NCI-H510A treated with DMSO at 0.1 percent for 48 hours (cell line): Measurements from ENCODE around the gene CDK2.
"Not testable (repeated sequence)": the region's sequence is repeated elsewhere in the genome, so short reads cannot be mapped to it uniquely, and the experiment has no call there.

Experiments used
- DNase-seq: peaks from one replicate; lab custom pipeline; 2025; lab: John Stamatoyannopoulos, UW

CDK2 gene

DNA sequence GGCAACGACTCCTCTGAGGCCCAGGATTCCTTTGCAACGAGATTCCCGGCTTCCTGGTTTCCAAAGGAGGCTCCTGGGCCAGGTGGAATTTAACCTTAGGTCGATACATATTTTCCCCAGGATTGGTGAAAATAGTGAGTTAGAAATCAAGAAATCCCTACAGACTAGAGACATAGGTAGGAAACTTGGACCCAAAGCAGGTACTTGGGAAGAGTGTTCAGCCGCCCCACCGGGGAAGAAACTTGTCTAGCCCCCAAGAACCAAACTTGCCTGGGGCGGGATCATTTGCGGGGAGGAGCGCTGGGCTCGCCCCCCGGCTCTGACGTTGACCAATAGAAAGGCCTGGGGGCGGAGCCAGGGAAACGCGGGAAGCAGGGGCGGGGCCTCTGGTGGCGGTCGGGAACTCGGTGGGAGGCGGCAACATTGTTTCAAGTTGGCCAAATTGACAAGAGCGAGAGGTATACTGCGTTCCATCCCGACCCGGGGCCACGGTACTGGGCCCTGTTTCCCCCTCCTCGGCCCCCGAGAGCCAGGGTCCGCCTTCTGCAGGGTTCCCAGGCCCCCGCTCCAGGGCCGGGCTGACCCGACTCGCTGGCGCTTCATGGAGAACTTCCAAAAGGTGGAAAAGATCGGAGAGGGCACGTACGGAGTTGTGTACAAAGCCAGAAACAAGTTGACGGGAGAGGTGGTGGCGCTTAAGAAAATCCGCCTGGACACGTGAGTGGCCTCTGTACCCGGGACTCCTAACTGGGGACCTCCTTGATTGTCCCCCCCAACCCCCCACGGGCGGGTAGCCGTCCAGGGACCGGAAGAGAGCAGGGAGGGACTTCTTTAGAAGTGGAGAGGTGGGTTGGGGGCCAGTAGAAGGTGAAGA lies at the start of gene CDK2:
TSS of gene CDK2 (plus strand) at position 423 of the 874 bp plus-strand sequence. CDS start at position 602, 179 bp downstream.
- DNase-seq, result peak; percentile 94

DNA sequence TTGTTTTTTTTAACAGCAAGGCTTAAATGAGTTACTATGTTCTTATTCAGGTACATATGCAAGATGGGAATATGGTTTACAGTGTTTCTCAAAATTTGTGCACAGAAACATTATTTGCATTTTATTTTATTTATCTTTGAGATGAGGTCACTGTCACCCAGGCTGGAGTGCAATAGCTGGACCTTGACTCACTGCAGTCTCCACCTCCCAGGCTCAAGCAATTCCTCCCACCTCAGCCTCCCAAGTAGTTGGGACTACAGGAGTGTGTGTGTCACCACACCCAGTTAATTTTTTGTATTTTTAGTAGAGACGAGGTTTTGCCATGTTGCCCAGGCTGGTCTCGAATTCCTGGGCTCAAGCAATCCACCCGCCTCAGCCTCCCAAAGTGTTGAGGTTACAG lies 47.6 kb upstream of the CDK2 start:
- not testable (repeated sequence) for DNase-seq

DNA sequence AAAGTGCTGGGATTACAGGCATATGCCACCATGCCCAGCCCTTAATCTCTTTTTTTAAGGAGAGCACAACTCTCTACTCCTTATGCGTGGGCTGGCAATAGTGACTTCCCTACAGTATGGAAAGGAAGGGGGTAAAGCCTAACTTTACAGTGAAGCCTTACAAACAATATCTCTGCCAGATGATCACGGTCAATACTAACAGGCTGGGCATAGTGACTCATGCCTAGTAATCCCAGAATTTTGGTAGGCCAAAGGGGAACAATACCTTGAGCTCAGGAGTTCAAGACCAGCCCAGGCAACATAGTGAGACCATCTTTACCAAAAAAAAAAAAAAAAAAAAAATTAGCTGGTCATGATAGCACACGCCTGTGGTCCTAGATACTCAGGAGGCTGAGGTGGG lies 44.5 kb upstream of the CDK2 start:
- DNase-seq, result no peak

DNA sequence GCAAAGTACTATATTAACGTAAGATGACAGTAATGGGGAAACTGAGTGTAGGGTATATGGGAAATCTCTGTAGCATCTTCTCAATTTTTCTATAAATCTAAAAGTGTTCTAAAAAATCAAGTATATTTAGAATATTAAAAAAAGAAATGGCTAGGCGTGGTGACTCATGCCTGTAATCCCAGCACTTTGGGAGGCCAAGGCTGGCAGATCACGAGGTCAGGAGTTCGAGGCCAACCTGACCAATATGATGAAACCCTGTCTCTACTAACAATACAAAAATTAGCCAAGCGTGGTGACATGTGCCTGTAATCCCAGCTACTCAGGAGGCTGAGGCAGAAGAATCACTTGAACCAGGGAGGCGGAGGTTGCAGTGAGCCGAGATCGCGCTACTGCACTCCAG lies 43.0 kb upstream of the CDK2 start:
- not testable (repeated sequence) for DNase-seq

DNA sequence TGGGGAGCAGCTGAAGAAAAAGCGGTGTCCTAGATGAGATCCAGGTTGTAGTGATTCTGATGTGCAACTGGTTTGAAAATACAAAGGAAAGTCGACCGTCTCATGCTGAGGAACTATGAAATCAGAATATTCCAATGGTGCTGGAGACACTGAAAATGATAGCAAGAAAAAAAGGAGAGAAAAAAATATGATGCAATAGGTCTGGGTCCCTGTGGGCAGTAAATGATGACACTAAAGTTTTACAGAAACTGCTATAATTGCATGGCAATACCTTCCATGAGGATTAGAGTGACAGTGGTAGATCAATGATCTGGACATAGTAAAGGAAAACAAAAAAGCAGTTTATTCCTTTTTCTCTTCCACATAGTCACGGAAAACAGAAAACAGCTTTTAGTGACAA lies 41.3 kb upstream of the CDK2 start:
- DNase-seq, result no peak

DNA sequence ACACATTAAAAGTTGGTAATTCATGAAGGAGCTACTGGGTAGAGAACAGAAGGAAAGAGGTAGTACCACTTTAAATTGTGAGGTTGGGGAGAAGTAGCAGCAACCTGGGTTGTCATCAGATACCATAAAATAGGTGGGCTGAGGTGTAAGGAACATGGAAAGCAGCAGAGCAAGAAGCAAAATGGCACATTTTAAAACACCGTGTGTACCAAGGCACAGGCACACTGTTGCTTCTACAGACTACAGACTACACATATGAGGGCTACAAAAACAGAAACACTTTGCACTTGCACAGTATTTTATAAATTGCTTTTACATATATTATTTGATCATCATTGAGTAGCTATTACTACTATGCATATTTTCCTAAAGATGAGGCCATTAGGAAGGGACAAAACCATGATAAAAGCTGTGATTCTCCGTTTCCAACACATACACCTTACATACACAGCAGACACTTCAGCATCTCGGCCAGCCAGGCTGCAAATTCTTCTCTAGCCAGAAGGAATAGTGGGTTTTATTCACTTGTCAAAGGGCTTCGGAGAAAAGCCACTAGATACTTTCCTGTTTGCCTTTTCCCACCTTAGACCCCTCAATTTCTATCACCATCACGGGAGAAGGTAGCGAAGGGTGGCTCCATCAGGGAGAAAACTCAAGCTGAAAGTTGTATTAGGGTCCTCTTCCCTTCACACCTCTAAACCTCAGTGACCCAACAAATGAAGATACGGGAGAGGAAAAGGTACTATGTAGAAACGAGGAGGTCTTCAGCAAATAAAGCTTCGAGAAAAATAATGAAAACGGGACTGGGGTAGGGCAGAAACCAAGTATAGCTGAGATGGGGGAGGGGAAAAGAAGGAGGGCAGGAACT lies 40.5 kb upstream of the CDK2 start:
- no peak for DNase-seq

DNA sequence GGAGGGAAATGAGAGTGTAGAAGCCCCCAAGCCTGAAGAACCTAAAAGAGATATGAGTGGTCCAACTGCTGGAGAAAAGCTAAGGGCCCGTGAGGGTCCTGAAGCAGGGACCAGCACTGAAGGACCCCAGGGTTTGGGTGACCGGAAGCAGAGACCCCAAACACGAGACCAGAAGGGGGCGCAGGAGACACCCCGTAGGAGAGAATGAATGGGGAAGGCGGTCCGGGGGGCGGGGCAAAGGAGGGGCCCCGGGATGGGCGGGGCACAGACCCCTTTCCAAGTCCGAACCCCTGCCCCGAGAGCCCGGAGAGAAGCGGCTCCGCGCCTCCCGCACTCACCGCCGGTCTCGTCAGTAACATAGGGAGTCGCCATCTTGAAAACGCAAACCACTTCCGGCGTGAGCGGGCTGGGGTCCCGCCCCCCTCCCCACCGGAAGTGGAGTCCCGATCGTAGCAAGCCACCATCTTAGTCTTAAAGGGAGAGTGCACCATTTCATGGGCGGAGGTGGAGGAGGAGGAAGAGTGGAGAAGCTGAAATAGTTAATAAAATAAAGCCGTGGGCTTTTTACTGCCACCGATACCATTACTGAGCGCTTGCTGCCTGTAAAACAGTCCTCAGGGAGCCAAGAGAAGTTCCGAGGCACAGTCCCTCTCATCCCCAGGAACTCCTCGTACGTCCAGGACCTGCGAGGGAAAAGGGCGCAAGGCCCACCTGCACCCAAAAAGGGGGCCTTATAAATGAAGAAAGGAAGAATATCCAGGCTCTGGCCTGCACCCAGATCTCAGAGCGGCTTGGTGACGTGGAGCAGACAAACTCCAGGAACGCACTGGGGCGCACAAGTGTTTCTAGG lies 39.7 kb upstream of the CDK2 start:
- DNase-seq, result peak; percentile 93

DNA sequence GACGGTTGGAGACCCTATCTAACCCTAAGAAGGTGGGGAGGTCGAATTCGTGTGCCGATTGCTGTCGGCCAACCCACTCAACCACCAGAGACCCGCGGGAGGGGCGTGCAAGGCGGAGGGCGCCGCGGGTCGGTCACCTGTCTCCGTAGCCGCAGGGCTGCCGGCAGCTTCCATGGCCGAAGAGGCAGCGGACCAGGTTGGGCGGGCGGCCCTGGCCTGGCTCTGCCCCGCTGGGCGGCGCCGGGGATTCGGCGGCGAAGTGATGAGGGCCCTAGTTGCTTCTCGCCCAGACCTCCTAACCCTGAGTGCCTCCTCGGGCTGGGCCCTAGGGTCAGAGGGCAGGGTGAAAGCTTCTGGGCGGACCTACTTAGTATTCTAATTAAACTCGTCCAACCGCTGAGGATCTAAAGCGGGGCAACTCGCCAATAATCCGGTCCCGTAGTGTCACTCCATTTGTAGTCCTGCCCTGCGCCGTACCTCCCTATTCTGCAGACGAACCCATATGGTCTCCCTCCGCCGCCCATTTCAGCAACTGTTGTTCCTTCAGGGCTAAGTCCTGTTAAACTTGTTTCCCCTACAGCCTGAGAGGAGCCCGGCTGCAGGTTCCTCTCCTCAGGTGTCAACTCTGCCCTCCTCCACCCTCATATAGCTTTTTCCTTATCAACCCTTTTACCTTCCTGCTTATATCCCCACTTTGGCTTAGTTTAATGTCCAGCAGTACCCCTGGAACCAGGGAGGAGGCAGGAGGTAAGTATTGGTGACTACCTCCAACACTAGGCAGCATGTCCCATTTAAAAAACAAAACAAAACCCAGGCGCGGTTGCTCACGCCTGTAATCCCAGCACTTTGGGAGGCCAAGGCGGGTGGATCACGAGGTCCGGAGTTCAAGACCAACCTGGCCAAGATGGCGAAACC lies 38.8 kb upstream of the CDK2 start, which contains the start of gene PYM1:
TSS of gene PYM1 (minus strand) at position 307 of the 915 bp plus-strand sequence. CDS start at position 174, 133 bp downstream.
- peak; percentile 74 for DNase-seq

DNA sequence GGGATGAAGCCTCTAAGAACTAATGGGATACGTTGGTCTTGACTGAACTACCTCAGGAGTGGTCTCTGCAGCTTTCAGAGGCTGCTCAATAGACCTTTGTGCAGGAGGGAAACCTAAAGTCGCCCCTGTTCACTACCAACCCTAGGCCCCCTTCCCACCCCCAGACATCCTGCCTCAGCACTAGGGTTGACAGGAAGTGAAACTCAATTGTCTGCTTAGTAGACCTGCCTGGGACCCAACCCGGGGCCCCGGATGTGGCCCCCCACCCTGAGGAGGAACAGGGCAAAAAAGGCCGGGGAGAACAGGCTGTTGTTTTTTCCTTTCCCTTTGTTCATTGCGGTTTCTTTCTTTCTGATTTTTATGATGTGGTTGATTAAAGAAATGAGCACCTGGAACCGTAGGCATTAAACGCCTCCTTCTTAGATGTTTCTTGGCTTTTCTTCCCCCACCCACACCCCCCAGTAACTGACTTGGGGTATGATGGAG lies 37.3 kb upstream of the CDK2 start:
- no peak for DNase-seq

DNA sequence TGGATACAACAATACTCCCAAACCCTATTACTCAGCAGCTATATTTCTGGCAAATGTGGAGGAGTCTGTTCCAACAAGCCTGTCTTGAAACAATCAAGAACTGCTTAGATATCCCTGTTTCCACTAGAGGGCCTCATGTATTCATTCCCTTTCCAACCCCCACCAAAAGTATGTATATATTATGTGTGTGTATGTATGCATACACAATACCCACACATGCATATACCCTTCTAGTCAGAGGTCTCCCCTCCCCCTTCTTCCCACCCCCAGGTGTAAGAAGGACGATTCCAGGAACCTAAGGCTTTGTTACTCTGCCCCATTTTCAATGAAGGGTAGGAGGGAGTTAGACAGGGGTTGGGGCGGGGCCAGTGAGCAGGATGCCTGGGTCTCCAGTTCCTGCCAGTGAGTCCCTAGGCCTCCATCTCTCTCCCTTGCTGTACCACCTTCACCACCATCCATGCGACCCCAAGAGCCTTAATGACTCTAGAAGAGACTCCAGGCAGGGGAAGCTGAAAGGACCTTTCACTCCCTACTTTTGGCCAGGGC lies 35.8 kb upstream of the CDK2 start, which contains the start of gene DGKA:
TSS of gene DGKA (plus strand) at position 392 of the 546 bp plus-strand sequence. CDS start 5,342 bp downstream, outside the sequence.
- DNase-seq, result peak; percentile 70

DNA sequence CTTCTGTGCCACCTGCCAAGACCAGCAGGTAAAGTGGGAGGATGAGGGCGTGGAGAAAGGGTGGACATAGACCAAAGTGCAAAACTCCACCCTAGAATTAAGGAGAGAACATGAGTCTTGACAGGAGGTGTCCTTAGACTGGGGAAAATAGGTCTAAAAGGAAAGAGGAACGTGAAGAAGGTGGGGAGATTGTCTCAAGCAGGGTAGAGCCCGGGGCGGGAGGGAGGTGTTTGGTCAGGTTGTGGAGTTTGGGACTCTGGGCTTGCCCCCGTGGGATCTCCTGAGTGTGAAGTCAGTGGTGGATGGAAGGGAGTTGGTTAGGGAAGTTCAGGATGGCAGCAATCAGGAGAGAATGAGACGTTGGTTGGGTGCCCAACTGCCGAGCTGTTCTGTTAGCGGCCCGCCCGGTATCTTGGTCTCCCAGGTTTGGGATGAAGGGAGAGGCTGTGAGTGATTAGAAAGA lies 35.3 kb upstream of the CDK2 start:
- DNase-seq, result no peak

DNA sequence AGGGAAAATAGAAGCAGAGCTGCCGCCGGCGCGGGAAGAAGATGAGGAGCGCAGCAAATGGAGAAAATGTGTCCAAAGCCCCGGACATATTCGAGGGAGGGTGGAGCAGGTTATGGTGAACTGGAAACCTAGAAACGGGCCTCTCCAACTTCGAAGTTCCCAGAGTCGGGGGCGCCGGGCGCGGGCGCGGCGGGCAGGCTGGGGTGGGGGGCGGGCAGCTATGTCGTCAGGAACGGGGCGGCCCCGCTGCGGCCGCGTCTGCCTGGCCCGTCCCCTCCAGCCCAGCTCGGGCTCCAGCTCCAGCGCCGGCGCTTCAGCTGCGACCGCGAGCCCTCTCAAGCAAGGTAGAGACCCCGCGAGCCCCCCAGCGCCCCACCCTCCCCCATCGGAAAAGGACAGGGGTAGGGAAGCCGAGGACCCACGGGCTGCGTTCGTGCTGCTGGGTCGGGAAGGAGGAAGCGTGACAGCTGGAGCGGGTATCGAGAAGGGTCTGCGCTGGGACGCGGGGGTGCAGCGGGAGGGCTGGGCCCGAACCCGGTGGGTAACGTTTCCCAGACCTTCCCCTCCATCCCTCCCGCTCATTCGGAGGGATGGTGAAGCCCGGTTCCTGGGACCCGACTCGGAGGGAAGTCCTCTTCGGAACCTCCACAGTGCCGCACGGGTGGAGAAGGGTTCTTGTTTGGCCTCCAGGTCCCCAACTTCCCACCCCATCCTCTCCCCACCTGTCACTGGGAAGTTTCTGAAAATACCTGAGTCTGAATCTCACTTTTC lies 34.7 kb upstream of the CDK2 start:
- peak; percentile 58 for DNase-seq

DNA sequence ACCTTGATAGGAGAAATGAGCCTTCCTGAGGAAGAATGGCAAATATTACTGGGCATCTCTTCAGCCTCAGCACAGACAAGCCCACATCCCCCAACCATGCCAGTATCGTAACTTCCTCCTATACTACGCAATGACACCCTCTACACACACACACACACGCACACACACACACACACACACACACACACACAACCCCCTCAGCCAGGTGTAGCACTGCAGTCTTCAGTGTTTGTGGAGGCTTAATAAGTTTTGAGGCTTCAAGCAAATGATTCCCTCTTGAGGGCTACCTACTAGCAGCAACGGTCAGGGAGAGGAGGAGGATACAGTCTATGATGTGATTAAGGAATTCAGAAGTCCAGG lies 34.1 kb upstream of the CDK2 start:
- no peak for DNase-seq

DNA sequence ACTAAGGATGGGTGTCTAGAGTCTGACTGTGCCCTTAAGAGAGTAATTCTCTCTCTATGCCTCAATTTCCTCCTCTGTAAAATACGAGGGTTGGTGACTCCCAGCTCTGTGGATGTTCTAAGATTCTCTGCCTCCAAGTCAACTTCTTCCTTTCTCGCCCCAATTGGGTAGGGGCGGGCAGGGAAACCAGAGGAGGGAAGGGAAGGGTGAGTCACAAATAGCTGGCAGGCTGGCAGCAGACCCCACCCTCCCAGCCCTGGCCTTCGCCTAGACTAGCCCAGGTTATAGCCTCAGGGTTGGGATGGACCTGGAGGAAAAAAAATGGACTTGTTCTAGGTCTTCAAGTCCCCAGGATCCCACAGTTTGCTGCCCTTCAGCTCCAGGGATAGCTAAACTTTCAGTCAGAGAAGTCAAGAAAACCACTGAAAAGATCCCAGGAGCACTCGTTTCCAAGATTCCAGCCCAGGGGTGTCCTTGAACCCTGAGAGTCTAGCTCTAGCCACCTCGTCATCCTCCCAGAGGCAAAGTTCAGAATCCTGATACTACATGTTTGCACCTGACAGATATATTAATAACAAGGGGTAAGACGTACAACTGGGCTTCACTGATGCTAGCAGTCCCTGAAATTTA lies 33.3 kb upstream of the CDK2 start:
- no peak for DNase-seq

DNA sequence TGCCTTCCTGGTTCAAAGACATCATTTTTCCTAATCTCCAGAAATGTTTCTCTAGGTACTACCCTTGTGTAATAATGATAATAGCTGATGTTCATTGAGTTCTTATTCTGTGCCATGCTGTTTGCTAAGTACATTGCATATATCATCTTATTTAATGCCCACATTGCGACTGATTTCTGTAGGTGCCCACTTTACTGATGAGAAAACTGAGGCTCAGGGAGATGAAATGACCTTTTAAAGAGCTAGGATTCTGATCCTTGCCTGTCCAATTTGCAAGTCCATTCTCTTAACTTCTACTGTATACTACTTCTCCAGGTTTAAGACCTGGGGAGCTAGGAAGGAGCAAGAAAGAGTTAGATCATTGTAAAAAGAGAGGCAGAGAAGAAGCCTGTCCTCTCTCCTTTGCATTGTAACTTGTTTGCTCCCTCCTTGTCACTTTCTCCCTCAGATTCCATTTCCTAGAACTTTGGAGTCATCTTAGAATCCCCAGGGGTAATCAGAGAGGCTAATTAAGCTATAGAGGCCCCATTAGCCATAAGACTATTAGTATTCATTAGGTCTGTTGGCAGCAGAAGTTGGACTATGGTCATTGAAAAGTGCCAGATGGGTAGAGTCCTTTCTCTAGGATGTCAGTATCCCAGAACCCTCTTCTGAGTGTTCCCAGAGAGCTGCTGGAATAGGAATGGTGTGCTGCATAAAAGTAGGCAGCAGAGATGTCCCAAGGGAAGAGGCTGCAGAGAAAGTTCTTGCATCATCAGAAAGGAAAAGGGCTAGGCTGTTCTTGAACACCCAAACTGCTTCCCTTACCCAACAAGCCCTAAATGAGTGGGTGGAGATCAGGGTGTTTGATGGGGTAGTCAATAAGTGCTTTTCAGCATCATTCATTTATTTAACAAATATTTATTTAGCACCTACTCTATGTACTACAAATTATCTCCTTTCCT lies 32.6 kb upstream of the CDK2 start:
- DNase-seq, result no peak

DNA sequence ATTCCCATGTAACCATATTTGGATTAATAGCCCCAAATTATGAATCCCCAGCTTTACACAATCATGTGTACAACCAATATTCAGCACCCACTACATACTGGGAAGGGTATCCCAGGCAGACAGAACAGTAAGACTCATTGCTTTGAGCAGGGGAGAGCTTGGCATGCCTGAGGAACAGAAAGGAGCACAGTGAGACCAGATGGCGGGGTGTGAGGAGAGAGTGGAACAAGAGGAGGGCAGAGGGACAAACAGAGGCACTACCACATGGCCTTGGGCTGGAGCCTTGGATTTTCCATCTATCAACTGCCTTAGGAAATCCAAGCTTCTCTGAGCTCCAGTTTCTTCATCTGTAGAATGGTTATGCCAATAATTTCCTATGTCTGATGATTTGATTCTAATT lies 31.9 kb upstream of the CDK2 start:
- no peak for DNase-seq

DNA sequence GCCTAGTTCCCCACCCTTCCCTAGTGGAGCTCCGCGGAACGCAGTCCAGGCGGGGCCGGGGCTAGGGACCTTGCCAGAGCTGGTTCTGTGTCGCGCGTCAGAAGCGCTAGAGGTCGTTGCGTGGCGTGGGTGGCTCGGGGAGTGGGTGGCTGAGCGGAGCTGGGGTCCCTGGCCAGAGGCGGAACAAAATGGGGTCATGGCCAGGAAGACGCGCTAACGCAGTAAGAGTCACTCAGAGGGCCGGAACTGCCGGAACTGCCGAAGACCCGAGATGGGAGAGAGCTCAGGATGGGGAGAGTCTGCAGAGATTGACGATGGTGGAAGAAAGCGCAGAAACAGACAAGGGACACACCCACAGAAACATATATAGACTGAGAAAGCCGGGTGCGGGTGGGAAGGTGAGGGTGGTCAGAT lies 30.9 kb upstream of the CDK2 start:
- no peak for DNase-seq

DNA sequence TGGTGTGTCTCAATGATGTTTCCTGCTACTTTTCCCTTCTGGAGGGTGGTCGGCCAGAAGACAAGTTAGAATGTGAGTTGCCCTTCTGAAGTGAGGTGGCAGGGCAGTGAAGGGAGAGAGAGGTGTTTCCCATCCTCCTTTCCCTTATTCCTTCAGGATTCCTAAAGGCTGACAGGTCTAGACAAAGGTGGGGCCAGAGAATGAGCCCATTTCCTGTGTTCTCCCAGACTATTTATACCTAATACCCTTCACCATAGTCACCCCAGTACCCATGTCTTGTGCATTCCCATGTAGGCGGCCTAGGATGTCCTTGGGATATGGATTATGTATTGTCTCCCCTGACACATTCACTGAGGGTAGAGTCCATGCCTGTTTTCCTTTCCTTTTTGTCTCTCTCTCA lies 28.6 kb upstream of the CDK2 start:
- DNase-seq, result no peak
